Hepatocyte (in vitro differentiated cells): ENCODE results near the gene LAMB4.

Experiments
- CTCF ChIP-seq: fragments of 200-600 bp; sonication (generic); IDR thresholded peaks from 2 replicates; pipeline ENCODE4 v1.5.1; 2016; ENCODE audit warnings: antibody characterized with exemption, mild to moderate bottlenecking; ENCODE audit not compliant: poor library complexity
- EZH2 ChIP-seq: fragments of 200-600 bp; sonication (generic); IDR thresholded peaks from 2 replicates; pipeline ENCODE4 v1.6.1; 2016; ENCODE audit warnings: antibody characterized with exemption, mild to moderate bottlenecking, borderline replicate concordance
- EZH2phosphoT487 ChIP-seq: fragments of 200-600 bp; sonication (generic); IDR thresholded peaks from one replicate; pipeline ENCODE4 v1.6.1; 2018; ENCODE audit warnings: antibody characterized with exemption, mild to moderate bottlenecking, low read depth, moderate library complexity; ENCODE audit not compliant: unreplicated experiment, severe bottlenecking

GRCh38 chr7:108051454-108051853 is 78.7 kb downstream of the LAMB4 start:
- TF ChIP-seq CTCF (no peak), EZH2phosphoT487 (no peak), EZH2 (no peak)
